ENCODE measurements around the gene DNAH8.

- TF ChIP-seq REST (IDR thresholded peaks at IDR 0.05; ENCODE audit: insufficient read depth in 1 of 2, low read depth in 2 of 2, low read length in 1 of 2) (no peak), CTCF (IDR thresholded peaks at IDR 0.05) (no peak), SIN3A (IDR thresholded peaks at IDR 0.05; ENCODE audit: borderline replicate concordance, insufficient read depth, low read depth, low read length) (no peak), POLR2AphosphoS5 (IDR thresholded peaks at IDR 0.05; ENCODE audit: low read depth, low read length) (no peak), TCF7L2 (IDR thresholded peaks at IDR 0.05; ENCODE audit: low read depth, low read length) (no peak)
Measured at GRCh38 chr6:38804358-38804757, 89.2 kb downstream of the DNAH8 start.

All from Panc1 (cell line).